GM12891 (cell line): ENCODE data around the gene SPAG16.
A peak's percentile ranks its signal among the peaks of the same experiment; 100 is the strongest.

Experiments
- DNase-seq: peaks from one replicate; pipeline ENCODE4 v3.0.0; 2011; ENCODE audit warnings: low spot score; ENCODE audit not compliant: insufficient read length
- FAIRE-seq: peaks from 2 replicates; lab custom pipeline; 2011; peaks lifted over from hg19 to GRCh38; lab: Jason Lieb, UNC
- PAX5 ChIP-seq: IDR thresholded peaks from 2 replicates; pipeline ENCODE4 v1.6.1; 2011; ENCODE audit warnings: low read length, moderate library complexity, mild to moderate bottlenecking; ENCODE audit not compliant: insufficient read depth, severe bottlenecking
- POLR2A ChIP-seq: IDR thresholded peaks from 2 replicates; pipeline ENCODE4 v1.6.1; 2011; ENCODE audit warnings: low read depth, low read length, control low read depth
- POLR2AphosphoS5 ChIP-seq: IDR thresholded peaks from 2 replicates; pipeline ENCODE4 v1.6.1; 2011; ENCODE audit warnings: low read depth, low read length, control low read depth
- POU2F2 ChIP-seq: IDR thresholded peaks from 2 replicates; pipeline ENCODE4 v1.6.1; 2011; ENCODE audit warnings: low read depth, mild to moderate bottlenecking, control low read depth, low read length, moderate library complexity
- SPI1 ChIP-seq: IDR thresholded peaks from 2 replicates; pipeline ENCODE4 v1.6.1; 2011; ENCODE audit warnings: low read depth, low read length, control low read depth
- TAF1 ChIP-seq: IDR thresholded peaks from 2 replicates; pipeline ENCODE4 v1.6.1; 2011; ENCODE audit warnings: low read depth, low read length, control low read depth

The SPAG16 gene

GRCh38 chr2:213763354-213763753 lies 479.1 kb downstream of the SPAG16 start:
- DNase-seq (no peak), FAIRE-seq (no peak)
- TF ChIP-seq POLR2AphosphoS5 (no peak), PAX5 (no peak), TAF1 (no peak), POU2F2 (no peak), POLR2A (no peak), SPI1 (no peak)

GRCh38 chr2:213763963-213764362 lies 479.7 kb downstream of the SPAG16 start:
- FAIRE-seq (no peak), DNase-seq (no peak)
- TF ChIP-seq POLR2A (no peak), SPI1 (no peak), PAX5 (no peak), TAF1 (no peak), POU2F2 (no peak), POLR2AphosphoS5 (no peak)

GRCh38 chr2:213764849-213765248 lies 480.6 kb downstream of the SPAG16 start:
- FAIRE-seq = no peak
- TF ChIP-seq POU2F2 = no peak
- no peak for TF ChIP-seq SPI1
- TF ChIP-seq PAX5 = no peak
- no peak for TF ChIP-seq POLR2A
- no peak for TF ChIP-seq TAF1
- TF ChIP-seq POLR2AphosphoS5 = no peak
- no peak for DNase-seq

- peak; percentile 55 for FAIRE-seq
- TF ChIP-seq POLR2AphosphoS5 (no peak), POU2F2 (no peak), SPI1 (no peak), TAF1 (no peak), POLR2A (no peak), PAX5 (no peak)
- no peak for DNase-seq
Measured at GRCh38 chr2:213766062-213766461, 481.8 kb downstream of the SPAG16 start.

- FAIRE-seq (peak; percentile 74), DNase-seq (peak; percentile 21)
Measured at GRCh38 chr2:213766465-213766901, 482.2 kb downstream of the SPAG16 start.

GRCh38 chr2:213787869-213788268 lies 503.6 kb downstream of the SPAG16 start:
- no peak for FAIRE-seq
- DNase-seq = no peak
- no peak for TF ChIP-seq POU2F2
- no peak for TF ChIP-seq POLR2A
- TF ChIP-seq TAF1 = no peak
- no peak for TF ChIP-seq PAX5
- no peak for TF ChIP-seq SPI1
- no peak for TF ChIP-seq POLR2AphosphoS5

More at GRCh38 chr2:213766465-213766901, 482.2 kb downstream of the SPAG16 start:
- TF ChIP-seq POU2F2 (peak; percentile 93), PAX5 (no peak), TAF1 (no peak), POLR2AphosphoS5 (no peak)

GRCh38 chr2:213789940-213790339 lies 505.7 kb downstream of the SPAG16 start:
- no peak for TF ChIP-seq SPI1
- no peak for TF ChIP-seq PAX5
- TF ChIP-seq TAF1 = no peak
- TF ChIP-seq POLR2A = no peak
- no peak for TF ChIP-seq POLR2AphosphoS5
- no peak for TF ChIP-seq POU2F2
- no peak for FAIRE-seq
- DNase-seq = no peak

- FAIRE-seq (no peak), DNase-seq (no peak)
- TF ChIP-seq SPI1 = no peak
- TF ChIP-seq POLR2AphosphoS5 = no peak
- no peak for TF ChIP-seq POLR2A
- no peak for TF ChIP-seq POU2F2
- TF ChIP-seq TAF1 = no peak
- TF ChIP-seq PAX5 = no peak
Measured at GRCh38 chr2:213792045-213792444, 507.8 kb downstream of the SPAG16 start.

- DNase-seq = no peak
- TF ChIP-seq PAX5 (no peak), TAF1 (no peak), POLR2A (no peak), POLR2AphosphoS5 (no peak), POU2F2 (no peak), SPI1 (no peak)
- FAIRE-seq = no peak
Measured at GRCh38 chr2:213806125-213806726, 522.0 kb downstream of the SPAG16 start.

GRCh38 chr2:213816583-213816982 lies 532.3 kb downstream of the SPAG16 start:
- no peak for DNase-seq
- TF ChIP-seq PAX5 (no peak), TAF1 (no peak), SPI1 (no peak), POU2F2 (no peak), POLR2AphosphoS5 (no peak), POLR2A (no peak)
- no peak for FAIRE-seq

GRCh38 chr2:213818436-213818835 lies 534.2 kb downstream of the SPAG16 start:
- FAIRE-seq (no peak), DNase-seq (no peak)
- TF ChIP-seq TAF1 (no peak), POLR2A (no peak), POLR2AphosphoS5 (no peak), SPI1 (no peak), PAX5 (no peak), POU2F2 (no peak)
